NCI-H510A treated with DMSO at 0.1 percent for 48 hours (cell line): Measurements from ENCODE around the gene BMP2K.
"Not testable (repeated sequence)": the region's sequence is repeated elsewhere in the genome, so short reads cannot be mapped to it uniquely, and the experiment has no call there.

Source experiments
- DNase-seq: peaks from one replicate; lab custom pipeline; 2025; lab: John Stamatoyannopoulos, UW

BMP2K gene

GRCh38 chr4:78795594-78796416 lies 19.7 kb downstream of the BMP2K start:
- DNase-seq, result not testable (repeated sequence)

- no peak for DNase-seq
Observed at GRCh38 chr4:78796526-78796925, 20.4 kb downstream of the BMP2K start.

GRCh38 chr4:78797777-78798284 lies 21.7 kb downstream of the BMP2K start:
- no peak for DNase-seq

- peak; percentile 88 for DNase-seq
Observed at GRCh38 chr4:78799551-78800495, 23.7 kb downstream of the BMP2K start.

- DNase-seq, result no peak
Observed at GRCh38 chr4:78800965-78801364, 24.8 kb downstream of the BMP2K start.

GRCh38 chr4:78803983-78804382 lies 27.8 kb downstream of the BMP2K start:
- no peak for DNase-seq

GRCh38 chr4:78806943-78807460 lies 30.9 kb downstream of the BMP2K start:
- no peak for DNase-seq

- DNase-seq, result no peak
Observed at GRCh38 chr4:78809295-78809694, 33.1 kb downstream of the BMP2K start.

- DNase-seq, result no peak
Observed at GRCh38 chr4:78809928-78810835, 34.0 kb downstream of the BMP2K start.

- no peak for DNase-seq
Observed at GRCh38 chr4:78811034-78811433, 34.9 kb downstream of the BMP2K start.

GRCh38 chr4:78818530-78819079 lies 42.5 kb downstream of the BMP2K start:
- DNase-seq, result no peak

- no peak for DNase-seq
Observed at GRCh38 chr4:78824001-78824400, 47.9 kb downstream of the BMP2K start.

- no peak for DNase-seq
Observed at GRCh38 chr4:78827191-78827590, 51.0 kb downstream of the BMP2K start.

- no peak for DNase-seq
Observed at GRCh38 chr4:78829296-78829695, 53.1 kb downstream of the BMP2K start.

- DNase-seq, result not testable (repeated sequence)
Observed at GRCh38 chr4:78839676-78840075, 63.5 kb downstream of the BMP2K start.

- DNase-seq, result not testable (repeated sequence)
Observed at GRCh38 chr4:78840286-78840685, 64.1 kb downstream of the BMP2K start.

GRCh38 chr4:78845472-78845871 lies 69.3 kb downstream of the BMP2K start:
- DNase-seq, result no peak

GRCh38 chr4:78846258-78846657 lies 70.1 kb downstream of the BMP2K start:
- no peak for DNase-seq

GRCh38 chr4:78862314-78862737 lies 86.2 kb downstream of the BMP2K start:
- no peak for DNase-seq

GRCh38 chr4:78863254-78863869 lies 87.2 kb downstream of the BMP2K start:
- no peak for DNase-seq

GRCh38 chr4:78863991-78864390 lies 87.8 kb downstream of the BMP2K start:
- DNase-seq, result no peak
